ENCODE results near the gene FRMD3.

FRMD3 gene

GRCh38 chr9:83233647-83234046, 304.6 kb downstream of the FRMD3 start:
- TF ChIP-seq, protein P1, sequence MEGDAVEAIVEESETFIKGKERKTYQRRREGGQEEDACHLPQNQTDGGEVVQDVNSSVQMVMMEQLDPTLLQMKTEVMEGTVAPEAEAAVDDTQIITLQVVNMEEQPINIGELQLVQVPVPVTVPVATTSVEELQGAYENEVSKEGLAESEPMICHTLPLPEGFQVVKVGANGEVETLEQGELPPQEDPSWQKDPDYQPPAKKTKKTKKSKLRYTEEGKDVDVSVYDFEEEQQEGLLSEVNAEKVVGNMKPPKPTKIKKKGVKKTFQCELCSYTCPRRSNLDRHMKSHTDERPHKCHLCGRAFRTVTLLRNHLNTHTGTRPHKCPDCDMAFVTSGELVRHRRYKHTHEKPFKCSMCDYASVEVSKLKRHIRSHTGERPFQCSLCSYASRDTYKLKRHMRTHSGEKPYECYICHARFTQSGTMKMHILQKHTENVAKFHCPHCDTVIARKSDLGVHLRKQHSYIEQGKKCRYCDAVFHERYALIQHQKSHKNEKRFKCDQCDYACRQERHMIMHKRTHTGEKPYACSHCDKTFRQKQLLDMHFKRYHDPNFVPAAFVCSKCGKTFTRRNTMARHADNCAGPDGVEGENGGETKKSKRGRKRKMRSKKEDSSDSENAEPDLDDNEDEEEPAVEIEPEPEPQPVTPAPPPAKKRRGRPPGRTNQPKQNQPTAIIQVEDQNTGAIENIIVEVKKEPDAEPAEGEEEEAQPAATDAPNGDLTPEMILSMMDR (IDR thresholded peaks at IDR 0.05; ENCODE audit: low read depth, low read length, missing control alignments) = no peak
- DNase-seq (ENCODE audit: low read depth) = no peak
- in situ Hi-C loops (cut with HindIII; ENCODE audit: low sequenced_read_pairs) = no loop called here
- no peak overlapping the region for H3K4me3 ChIP-seq (ENCODE audit: low read depth, low read length)

GRCh38 chr9:83231039-83231438, 307.2 kb downstream of the FRMD3 start:
- in situ Hi-C loops (cut with HindIII; ENCODE audit: low sequenced_read_pairs) = no loop called here
- DNase-seq (ENCODE audit: low read depth) = no peak
- TF ChIP-seq, protein P1 (IDR thresholded peaks at IDR 0.05; ENCODE audit: low read depth, low read length, missing control alignments) = no peak
- H3K4me3 ChIP-seq (ENCODE audit: low read depth, low read length) = no peak overlapping the region

- DNase-seq (ENCODE audit: low read depth) = peak; percentile 79
- TF ChIP-seq, protein P1 (IDR thresholded peaks at IDR 0.05; ENCODE audit: low read depth, low read length, missing control alignments) = no peak
- no peak overlapping the region for H3K4me3 ChIP-seq (ENCODE audit: low read depth, low read length)
- in situ Hi-C loops (cut with HindIII; ENCODE audit: low sequenced_read_pairs) = no loop called here
These were observed 317.5 kb downstream of the FRMD3 start for GRCh38 chr9:83220730-83221129.

DNA sequence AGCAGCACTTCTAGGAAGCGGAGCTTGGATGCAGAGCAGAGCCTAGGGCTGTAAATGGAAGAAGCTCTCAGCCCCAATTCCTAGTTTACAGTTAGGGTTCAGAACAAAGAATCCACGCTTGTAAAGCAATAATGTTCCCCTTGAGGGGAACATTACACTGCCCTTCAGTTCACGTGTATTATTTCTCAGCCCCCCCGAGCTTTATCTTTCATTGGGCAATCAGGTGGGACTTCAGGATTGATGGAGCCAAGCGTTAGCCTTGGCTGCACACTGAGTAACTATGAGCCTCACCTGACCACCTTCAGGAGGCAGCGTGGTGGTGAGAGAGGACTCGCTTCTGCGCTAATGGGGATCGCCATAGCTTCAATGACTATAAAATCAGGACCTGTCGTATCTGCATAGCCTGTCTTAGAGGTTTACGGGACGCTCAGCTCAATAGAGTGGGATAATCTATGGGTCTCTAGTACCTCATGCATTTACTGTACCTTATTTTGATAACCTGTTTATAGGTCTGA, 318.2 kb downstream of the FRMD3 start:
- in situ Hi-C loops (cut with HindIII; ENCODE audit: low sequenced_read_pairs) = no loop called here
- peak overlapping the region; percentile 65 for H3K4me3 ChIP-seq (ENCODE audit: low read depth, low read length)
- TF ChIP-seq, protein P1 (IDR thresholded peaks at IDR 0.05; ENCODE audit: low read depth, low read length, missing control alignments) = no peak

GRCh38 chr9:83219154-83219923, 318.9 kb downstream of the FRMD3 start:
- peak; percentile 68 for DNase-seq (ENCODE audit: low read depth)
- TF ChIP-seq, protein P1 (IDR thresholded peaks at IDR 0.05; ENCODE audit: low read depth, low read length, missing control alignments) = peak; percentile 29
- in situ Hi-C loops (cut with HindIII; ENCODE audit: low sequenced_read_pairs) = no loop called here
- peak overlapping the region; percentile 65 for H3K4me3 ChIP-seq (ENCODE audit: low read depth, low read length)

More for the DNA sequence above, 318.2 kb downstream of the FRMD3 start:
- DNase-seq (ENCODE audit: low read depth) = no peak

DNA sequence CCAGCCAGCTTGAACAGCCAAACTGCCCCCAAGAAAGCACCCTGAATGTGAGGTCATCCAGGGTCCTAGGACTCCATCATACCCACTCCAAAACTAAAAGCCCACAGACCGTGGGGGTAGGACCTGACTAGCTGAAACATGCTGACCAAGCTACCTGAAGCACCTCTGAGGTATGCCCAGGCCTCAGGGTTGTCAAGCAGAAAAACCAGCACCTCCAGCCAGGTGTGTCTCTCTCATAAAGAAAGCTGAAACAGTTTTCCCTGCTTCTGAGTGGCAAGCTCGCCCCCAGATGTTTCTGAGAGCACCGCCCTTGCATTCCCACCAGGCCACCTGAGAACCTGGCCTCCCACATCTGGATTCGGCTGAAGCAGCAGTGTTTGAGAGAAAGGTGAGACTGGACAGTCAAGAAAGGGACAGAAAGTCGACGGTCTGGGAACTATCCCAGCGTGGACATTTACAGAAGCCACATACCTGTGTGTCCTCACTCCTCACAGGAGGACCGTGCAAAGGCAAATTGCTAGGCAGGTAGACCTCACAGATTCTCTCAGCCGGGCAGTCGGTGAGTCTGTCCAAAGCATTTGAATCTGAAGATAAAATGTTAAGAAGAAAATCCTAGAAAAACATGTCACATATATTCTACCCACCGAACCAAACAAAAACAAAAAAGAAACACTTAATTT, 319.6 kb downstream of the FRMD3 start:
- TF ChIP-seq, protein P1 (IDR thresholded peaks at IDR 0.05; ENCODE audit: low read depth, low read length, missing control alignments) = no peak
- in situ Hi-C loops (cut with HindIII; ENCODE audit: low sequenced_read_pairs) = no loop called here

More for the DNA sequence above, 319.6 kb downstream of the FRMD3 start:
- DNase-seq (ENCODE audit: low read depth) = no peak
- H3K4me3 ChIP-seq (ENCODE audit: low read depth, low read length) = peak overlapping the region; percentile 65
